GM12801 (cell line): ENCODE measurements around the gene HMG20B.

Experiments
- TF ChIP-seq, protein P1 (sequence below): IDR thresholded peaks from one replicate; pipeline ENCODE4 v1.5.1; 2011; ENCODE audit warnings: control low read depth; ENCODE audit not compliant: insufficient read length; ENCODE audit errors: extremely low read depth

HMG20B gene

DNA sequence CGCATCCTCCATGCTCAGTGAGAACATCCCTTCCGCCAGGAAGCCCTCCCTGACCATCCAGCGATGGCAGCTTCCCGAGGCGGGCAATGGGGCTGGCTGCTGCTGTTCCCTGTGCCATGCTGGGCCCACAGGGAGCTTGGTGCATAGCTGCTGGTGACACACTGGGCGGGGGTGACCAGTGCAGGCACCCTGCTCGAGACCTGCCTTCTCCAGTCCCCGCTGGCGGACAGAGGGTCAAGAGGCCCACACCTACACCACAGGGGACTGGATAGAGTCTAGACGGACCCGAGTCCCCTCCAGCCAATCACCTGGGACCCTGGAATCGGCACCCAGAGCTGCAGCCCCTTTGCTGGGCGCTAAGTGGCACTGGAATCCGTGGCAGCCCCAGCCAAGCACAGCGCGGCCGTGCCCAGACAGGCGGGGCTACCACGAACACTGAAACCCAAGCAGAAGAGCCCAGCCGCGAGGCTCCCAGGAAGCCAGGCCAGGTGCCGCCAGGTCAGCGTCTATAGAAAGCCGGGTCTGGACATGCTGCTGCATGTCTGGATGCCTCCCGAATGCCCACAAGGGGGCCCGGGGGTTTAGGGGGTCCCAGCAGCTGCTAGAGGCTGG, 42.9 kb downstream of the HMG20B start:
- TF ChIP-seq, protein P1, sequence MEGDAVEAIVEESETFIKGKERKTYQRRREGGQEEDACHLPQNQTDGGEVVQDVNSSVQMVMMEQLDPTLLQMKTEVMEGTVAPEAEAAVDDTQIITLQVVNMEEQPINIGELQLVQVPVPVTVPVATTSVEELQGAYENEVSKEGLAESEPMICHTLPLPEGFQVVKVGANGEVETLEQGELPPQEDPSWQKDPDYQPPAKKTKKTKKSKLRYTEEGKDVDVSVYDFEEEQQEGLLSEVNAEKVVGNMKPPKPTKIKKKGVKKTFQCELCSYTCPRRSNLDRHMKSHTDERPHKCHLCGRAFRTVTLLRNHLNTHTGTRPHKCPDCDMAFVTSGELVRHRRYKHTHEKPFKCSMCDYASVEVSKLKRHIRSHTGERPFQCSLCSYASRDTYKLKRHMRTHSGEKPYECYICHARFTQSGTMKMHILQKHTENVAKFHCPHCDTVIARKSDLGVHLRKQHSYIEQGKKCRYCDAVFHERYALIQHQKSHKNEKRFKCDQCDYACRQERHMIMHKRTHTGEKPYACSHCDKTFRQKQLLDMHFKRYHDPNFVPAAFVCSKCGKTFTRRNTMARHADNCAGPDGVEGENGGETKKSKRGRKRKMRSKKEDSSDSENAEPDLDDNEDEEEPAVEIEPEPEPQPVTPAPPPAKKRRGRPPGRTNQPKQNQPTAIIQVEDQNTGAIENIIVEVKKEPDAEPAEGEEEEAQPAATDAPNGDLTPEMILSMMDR = no peak

DNA sequence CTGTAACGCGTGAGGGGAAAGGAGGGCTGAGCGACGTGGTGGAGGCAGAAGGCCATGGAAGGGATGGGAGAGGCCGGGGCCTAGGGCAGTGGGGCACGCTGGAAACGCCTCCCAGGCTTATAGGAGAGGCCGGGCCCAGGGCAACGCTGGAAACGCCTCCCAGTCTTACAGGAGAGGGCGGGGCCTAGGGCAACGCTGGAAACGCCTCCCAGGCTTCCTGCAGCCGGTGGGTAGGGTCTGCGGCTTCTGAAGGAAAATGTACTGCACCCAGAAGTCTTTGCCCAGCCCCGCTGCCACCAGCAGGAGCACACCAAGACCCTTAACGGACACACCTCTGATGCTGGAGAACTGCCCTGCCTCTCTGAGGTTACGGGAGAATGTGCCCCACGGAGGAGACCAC, 44.7 kb downstream of the HMG20B start:
- TF ChIP-seq, protein P1 = no peak

DNA sequence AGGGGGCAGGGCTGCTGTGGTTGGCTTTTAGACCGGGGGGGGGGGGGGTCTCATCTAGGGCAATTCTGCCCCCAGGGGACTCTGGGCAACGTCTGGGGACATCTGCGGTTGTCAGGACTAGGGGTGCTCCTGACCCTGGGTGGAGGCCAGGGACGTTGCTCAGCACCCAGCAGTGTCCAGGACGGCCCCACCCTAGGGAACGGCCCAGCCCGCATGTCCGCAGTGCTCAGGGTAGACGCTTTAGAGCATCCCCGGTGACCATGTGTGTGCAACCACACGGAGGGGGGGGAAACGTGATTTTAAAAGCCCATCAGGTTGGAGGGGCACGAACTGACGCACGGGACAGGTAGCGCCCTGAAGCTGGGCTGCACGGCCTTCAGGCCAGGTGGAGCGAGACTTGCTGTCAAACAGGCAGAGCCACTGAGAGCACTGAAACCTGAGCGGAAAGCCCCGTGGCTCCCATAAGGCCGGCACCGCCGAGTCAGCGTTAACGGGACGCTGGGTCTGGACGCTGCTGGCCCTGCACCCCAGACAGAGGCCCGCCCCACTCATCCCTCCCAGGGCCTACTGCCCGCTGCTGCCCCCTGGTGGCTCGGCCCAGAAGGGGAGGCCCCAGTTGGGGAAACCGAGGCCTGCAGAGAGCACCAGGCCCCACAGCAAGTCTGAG, 45.5 kb downstream of the HMG20B start:
- TF ChIP-seq, protein P1 = no peak

DNA sequence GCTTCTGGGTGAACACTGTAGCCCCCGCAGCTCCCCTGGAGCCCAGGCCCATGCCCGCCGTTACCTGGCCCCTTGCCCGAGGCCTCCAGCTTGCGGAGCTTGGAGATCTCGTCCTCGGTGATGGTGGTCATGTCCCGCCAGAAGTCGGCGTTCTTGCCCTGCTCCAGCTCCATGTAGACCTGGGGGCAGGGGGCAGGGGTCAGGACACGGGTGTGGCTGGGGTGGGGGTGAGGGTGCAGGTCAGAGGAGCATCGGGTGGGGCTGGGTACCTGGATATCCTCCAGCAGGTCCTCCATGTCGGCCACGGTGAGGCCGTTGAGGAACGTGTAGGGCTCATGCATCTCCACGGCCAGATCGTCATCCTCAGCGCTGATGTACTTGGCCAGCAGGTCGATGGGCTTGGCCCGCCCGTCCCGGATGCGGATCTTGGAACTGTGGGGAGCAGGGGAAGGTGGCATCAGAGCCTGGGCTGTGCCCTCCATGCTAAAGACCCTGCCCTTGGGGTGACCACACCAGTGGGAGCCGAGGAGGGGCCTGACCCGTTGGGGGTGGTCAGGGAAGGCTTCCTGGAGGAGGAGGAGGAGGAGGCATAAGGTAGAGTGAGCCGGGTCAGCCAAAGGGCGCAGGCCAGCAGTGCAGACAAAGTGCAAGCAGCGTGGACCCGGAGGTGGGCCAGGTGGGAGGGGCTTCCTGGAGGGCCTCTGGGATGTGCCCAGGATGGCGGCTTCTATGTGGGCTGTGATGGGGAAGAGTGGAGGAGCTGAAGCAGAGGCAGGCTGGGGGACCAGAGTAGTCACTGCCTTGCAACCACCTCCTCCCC, 46.3 kb downstream of the HMG20B start:
- TF ChIP-seq, protein P1 = no peak

DNA sequence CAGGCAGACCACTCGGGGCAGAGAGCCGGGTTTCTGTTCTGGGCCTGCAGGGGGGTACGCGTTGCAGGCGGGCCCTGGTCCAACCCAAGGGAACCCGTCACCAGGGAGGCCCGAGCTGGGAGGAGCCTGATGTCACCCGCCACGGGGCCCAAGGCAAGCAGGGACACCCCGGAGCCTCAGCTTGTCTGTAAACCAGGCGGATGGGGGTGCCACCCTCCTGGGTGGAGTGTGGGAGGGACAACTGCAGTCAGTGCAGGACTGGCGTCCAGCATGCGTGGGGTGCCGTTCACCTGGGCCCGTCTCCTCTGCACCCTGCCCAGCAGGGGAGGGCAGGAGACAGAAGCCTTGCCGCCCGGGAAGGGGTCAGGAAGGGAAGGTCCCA, 46.9 kb downstream of the HMG20B start:
- TF ChIP-seq, protein P1 = no peak

DNA sequence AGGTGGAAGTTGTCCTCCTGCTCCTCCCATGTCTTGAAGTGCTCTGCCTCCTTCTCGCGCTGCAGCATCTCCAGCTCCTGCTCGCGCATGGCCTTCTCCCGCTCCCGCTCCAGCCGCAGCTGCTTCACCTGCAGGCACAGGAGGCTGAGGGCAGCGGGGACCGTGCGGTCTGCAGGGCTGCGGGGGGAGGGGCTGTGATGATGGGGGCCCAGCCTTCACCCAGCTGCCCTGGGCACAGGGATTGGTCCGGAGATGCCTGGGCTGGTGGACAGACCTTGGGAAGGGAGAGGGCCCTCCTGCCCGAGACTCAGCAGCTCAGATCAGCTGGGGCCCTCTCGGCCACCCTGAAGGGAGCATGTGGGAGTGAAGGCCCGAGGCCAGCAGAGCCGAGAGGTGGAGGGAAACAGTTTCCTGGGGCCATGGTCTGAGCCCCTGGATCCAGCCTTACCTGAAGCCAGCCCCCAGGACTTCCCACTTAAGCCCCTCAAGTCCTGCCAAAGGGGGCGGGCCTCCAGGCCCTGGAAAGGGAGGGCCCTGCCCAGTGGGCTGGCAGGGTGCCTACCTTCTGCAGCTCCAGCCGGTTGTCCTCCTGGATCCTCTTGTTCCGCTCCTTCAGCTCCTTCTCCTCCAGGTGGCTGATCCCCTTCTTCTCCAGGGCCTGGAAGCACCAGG, 47.5 kb downstream of the HMG20B start:
- TF ChIP-seq, protein P1 = no peak
